Fibroblast of the aortic adventitia (primary cell): ENCODE results near the gene GLT1D1. TPM values are rescaled to one million over a fixed set of nuclear protein-coding genes. Genes with fewer than 3 reads are reported as not detected.

Experiments
- DNase-seq: peaks from one replicate; pipeline ENCODE4 v3.0.0-alpha.2; 2010; ENCODE audit warnings: low read depth
- H3K4me3 ChIP-seq: 2 replicates; pipeline ENCODE4 v1.5.1; 2011; ENCODE audit warnings: low read depth, mild to moderate bottlenecking, control low read depth, low read length, moderate library complexity
- total RNA-seq: library from RNA; depleted of rRNA; stranded (reverse); fragments of >200 nt; gene quantifications from 2 replicates; pipeline ENCODE4 v1.2.3, GENCODE V29; 2012; ENCODE audit warnings: low replicate concordance
- TF ChIP-seq, protein P1 (sequence below): IDR thresholded peaks from 2 replicates; pipeline ENCODE4 v1.5.1; 2011; ENCODE audit warnings: mild to moderate bottlenecking, low read length, control low read depth, inconsistent platforms; ENCODE audit not compliant: insufficient read depth

The GLT1D1 gene
- total RNA-seq, 1 donor, result not detected

DNA sequence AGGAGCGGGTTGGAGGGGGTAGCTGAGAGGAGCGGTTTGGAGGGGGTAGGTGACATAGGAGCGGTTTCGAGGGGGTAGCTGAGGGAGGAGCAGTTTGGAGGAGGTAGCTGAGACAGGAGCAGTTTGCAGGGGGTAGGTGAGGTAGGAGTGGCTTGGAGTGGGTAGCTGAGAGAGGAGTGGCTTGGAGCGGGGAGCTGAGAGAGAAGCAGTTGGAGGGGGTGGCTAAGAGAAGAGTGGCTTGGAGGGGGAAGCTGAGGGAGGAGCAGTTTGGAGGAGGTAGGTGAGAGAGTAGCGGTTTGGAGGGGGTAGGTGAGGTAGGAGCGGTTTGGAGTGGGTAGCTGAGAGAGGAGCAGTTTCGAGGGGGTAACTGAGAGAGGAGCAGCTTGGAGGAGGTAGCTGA is 152.1 kb downstream of the GLT1D1 start:
- DNase-seq, result no peak
- no peak overlapping the region for H3K4me3 ChIP-seq
- TF ChIP-seq, protein P1, sequence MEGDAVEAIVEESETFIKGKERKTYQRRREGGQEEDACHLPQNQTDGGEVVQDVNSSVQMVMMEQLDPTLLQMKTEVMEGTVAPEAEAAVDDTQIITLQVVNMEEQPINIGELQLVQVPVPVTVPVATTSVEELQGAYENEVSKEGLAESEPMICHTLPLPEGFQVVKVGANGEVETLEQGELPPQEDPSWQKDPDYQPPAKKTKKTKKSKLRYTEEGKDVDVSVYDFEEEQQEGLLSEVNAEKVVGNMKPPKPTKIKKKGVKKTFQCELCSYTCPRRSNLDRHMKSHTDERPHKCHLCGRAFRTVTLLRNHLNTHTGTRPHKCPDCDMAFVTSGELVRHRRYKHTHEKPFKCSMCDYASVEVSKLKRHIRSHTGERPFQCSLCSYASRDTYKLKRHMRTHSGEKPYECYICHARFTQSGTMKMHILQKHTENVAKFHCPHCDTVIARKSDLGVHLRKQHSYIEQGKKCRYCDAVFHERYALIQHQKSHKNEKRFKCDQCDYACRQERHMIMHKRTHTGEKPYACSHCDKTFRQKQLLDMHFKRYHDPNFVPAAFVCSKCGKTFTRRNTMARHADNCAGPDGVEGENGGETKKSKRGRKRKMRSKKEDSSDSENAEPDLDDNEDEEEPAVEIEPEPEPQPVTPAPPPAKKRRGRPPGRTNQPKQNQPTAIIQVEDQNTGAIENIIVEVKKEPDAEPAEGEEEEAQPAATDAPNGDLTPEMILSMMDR, result no peak

DNA sequence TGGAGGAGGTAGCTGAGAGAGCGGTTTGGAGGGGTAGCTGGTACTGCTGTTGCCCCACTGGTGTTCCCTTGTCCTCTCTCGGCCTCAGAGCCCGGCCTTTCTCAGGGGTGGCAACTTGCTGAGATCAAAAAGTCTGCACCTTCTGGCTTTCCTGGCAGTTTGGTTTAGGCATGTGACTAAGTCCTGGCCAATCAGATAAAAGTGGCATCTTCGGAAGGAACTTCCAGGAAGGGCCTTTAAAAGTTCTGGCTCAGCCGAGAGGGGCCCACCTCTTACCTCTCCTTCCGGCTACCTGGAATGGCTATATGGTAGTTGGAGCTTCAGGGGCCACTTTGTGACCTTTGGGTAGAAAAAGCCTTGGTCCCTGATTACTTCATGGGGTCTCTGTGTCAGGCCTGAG is 152.6 kb downstream of the GLT1D1 start:
- DNase-seq, result no peak
- H3K4me3 ChIP-seq, result no peak overlapping the region
- TF ChIP-seq, protein P1, result no peak

DNA sequence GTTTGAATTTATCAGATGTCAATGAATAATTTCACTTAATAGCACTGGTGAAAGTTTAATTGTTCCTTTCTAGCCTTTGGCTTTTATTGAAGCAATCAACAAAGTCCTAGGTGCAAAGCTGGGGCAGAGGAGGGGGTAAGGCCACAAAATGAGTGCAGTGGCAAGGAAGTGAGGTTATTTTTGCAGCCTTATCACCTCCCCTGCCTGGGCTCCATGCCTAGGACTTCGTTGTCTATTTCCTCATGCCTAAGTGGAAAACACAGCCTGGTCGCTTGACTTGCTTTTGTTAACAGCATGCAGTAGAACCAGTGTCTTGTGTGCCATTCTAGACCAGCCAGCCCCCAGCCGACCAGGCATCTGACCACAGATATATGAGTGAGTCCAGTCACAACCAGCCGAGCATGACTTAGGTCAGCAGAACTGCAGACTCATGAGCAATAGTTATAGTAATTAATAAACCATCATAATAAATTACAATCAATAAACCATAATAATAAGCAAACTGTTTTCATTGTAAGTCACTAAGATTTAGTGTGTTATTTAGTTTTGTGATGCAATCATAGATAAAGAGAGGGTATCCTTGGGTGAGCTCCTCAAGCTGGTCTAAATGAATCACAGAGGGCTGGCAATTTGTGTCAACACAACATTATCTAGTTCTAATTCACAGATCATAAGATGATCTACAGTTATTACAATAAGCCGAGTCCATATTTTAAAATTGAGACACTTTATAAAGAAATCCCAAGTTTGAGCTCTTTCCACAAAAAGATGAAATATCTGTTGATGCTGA is 156.8 kb downstream of the GLT1D1 start:
- no peak for DNase-seq
- no peak overlapping the region for H3K4me3 ChIP-seq
- TF ChIP-seq, protein P1, result no peak

DNA sequence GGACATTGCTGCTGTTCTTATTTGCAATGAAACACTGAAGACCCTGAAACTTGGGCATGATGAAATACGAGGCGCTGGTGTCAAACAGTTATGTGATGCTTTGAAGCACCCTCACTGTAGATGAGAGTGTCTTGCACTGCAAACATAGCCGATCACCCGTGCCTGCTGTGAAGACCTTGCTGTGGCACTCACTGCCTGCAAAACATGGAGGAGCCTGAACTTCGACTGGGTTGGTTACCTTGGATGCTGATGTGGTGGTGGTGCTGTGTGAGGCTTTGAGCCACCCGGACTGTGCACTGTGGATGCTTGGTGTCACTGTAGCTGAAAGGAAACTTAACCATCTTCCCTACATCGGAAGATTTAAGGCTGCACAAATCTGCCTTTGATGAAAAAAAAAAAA is 162.9 kb downstream of the GLT1D1 start:
- no peak for DNase-seq
- TF ChIP-seq, protein P1, result no peak
- no peak overlapping the region for H3K4me3 ChIP-seq

DNA sequence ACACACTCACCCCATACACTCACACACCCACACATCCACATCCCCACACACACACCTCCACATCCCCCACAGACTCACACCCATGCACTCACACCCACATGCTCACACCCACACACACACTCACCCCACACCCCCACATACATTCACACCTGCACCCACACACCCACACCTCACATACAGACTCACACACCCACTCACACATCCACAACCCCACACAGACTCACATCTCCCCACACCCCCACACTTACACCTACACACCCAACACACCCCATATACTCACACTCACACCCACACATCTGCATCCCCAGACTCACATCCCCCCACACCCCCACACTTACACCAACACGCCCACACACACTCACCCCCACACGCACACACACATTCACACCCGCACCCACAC is 171.8 kb downstream of the GLT1D1 start:
- H3K4me3 ChIP-seq, result no peak overlapping the region
- DNase-seq, result no peak
- TF ChIP-seq, protein P1, result no peak

DNA sequence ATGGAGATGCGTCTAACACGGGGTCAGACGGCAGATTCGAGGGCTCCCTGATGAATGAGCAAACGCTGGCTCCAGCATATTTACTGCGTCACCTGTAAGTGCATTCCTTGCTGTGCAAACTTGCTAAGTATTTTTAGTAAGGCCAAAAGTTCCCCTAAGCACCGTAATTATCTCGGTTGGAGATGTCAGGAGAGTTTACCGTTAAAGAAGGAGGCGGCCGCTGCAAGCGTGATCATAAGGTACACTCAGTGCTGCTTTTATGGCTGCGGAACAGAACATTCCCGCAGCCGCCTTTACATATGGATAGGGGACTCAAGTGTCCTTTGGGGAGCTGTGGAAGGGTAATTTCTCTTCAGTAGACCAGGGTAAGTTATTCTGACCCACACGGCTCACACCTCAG is 175.6 kb downstream of the GLT1D1 start:
- TF ChIP-seq, protein P1, result no peak
- DNase-seq, result no peak
- H3K4me3 ChIP-seq, result no peak overlapping the region

Other genes starting within 250 kb of the GLT1D1 start
- 23.8 and 54.0 TPM in 2 replicates for gene SLC15A4, start 29.5 kb upstream of the GLT1D1 start, total RNA-seq